RWPE1 (cell line): ENCODE measurements around the gene ADAMTSL3.

Source experiments
- CTCF ChIA-PET: fragments of 350-600 bp; sonication (Branson Sonifier 250); formaldehyde crosslinking; extraction: SDS; loops from one replicate; lab custom pipeline; 2021; lab: Yijun Ruan, JAX
- POLR2A ChIA-PET: fragments of 400-600 bp; formaldehyde crosslinking; extraction: SDS; loops from one replicate; lab custom pipeline; 2020; ENCODE audit warnings: antibody characterized with exemption; ENCODE audit not compliant: low non-redundant PET; lab: Yijun Ruan, JAX
- DNase-seq: peaks from one replicate; pipeline ENCODE4 v3.0.0; 2012; ENCODE audit warnings: low spot score
- H3K27ac ChIP-seq: fragments of 450-650 bp; 2 replicates; pipeline ENCODE4 v1.5.1; 2017
- TF ChIP-seq, protein P1 (sequence below): fragments of 450-650 bp; conservative IDR thresholded peaks from 2 replicates; pipeline ENCODE4 v1.5.1; 2017; ENCODE audit warnings: low read depth, mild to moderate bottlenecking

ADAMTSL3 gene

DNA sequence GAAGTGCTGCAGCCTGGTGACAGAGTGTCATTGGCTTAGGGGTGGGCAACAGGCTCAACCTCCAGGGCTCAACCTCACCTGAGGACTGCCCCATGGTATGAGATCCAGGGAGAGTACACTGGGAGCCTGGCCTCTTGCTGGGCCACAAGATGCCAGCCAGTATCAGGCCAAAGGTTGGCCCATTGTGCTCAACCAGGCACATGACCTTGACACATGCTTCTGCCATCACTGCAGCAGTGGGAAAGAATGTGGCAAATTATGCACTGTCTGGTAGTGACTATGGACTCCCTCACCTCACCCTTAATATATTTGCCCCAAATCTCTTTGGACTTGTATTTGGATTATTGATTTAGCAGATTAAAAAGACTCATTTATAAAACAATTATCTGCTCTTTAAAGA is 347.7 kb downstream of the ADAMTSL3 start:
- CTCF ChIA-PET = interaction anchor here (0.5 kb wide), 1 partner anchor 24 kb away, joined by 3 read pairs; no protein-coding TSS in a partner anchor
- POLR2A ChIA-PET = no interaction called here
- H3K27ac ChIP-seq = no peak overlapping the region
- TF ChIP-seq, protein P1, sequence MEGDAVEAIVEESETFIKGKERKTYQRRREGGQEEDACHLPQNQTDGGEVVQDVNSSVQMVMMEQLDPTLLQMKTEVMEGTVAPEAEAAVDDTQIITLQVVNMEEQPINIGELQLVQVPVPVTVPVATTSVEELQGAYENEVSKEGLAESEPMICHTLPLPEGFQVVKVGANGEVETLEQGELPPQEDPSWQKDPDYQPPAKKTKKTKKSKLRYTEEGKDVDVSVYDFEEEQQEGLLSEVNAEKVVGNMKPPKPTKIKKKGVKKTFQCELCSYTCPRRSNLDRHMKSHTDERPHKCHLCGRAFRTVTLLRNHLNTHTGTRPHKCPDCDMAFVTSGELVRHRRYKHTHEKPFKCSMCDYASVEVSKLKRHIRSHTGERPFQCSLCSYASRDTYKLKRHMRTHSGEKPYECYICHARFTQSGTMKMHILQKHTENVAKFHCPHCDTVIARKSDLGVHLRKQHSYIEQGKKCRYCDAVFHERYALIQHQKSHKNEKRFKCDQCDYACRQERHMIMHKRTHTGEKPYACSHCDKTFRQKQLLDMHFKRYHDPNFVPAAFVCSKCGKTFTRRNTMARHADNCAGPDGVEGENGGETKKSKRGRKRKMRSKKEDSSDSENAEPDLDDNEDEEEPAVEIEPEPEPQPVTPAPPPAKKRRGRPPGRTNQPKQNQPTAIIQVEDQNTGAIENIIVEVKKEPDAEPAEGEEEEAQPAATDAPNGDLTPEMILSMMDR = no peak
- DNase-seq = no peak

DNA sequence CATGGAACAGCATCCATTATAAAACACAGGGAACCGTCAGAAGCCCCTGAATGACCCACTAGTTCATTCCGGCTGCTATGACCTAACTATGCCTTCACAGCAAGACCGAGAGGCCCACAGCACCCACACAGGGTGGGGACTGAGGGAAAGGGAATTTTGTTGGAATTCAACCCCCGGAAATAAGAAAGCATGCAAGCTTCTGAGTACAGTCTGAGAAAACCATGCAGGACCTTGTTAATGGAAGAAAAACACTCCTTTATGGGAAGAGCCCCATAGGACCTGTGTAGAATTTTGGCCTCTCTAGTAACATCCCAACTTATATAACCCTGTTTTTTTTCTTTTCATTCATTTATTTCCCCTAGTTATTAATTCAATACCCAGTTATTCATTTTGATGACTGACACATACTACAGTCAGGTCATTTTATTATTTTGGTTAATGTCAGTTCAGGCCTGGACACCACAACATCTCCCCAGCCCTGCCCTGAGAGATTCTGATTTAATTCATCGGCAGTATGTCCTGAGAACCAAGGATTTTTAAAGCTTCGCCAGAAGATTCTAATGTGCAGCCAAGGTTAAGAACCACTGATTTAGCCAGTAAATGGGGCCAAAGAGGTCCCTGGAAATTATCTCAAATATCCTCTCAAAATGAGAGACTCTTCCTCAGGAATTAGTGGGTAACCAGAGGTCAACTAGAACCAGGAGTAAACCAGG is 350.0 kb downstream of the ADAMTSL3 start:
- no peak overlapping the region for H3K27ac ChIP-seq
- CTCF ChIA-PET = interaction anchor here (0.6 kb wide), 1 partner anchor 110 kb away, joined by 3 read pairs; no protein-coding TSS in a partner anchor
- TF ChIP-seq, protein P1 = no peak
- DNase-seq = no peak
- POLR2A ChIA-PET = no interaction called here

DNA sequence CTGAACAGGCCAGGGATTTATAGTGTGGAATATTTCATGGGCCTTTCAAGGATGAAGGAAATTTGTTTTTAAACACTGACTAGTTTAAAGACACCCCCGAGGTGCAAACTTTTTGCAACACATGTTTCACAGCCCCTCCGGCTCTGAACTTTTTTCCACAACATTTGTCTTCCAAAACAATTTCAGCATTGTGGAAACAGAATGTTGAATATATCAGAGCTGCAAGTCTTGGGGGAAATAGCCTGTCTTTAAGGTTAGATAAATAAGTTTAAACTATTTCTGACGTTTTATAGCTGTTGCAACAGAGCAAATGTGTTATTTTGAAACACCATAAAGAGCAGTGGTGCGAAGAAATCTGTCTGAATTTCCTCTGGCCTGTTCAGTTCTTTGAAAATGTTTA is 352.5 kb downstream of the ADAMTSL3 start:
- CTCF ChIA-PET = no interaction called here

DNA sequence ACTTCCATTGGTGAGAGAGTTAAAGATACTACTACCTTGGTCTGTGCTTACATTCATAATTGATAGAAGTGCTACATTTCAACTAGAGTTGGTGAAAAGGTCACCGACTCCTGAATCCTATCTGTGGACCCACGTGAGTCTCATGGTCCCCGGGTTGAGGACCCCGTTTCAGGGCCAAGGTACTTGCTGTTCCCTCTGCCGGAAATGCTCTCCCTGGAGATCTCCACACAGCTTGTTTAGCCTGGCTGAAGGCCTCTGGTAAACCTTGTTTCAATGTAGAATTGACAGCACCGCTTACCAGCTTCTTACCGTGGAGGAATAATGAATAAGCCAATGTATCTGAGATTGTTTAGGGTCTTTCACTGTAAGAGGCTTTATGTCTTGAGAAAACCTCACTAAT is 355.7 kb downstream of the ADAMTSL3 start:
- POLR2A ChIA-PET = no interaction called here
- no peak for DNase-seq
- TF ChIP-seq, protein P1 = no peak
- H3K27ac ChIP-seq = no peak overlapping the region
- CTCF ChIA-PET = interaction anchor here (0.6 kb wide), 1 partner anchor 61 kb away, joined by 3 read pairs; no protein-coding TSS in a partner anchor

More for the DNA sequence above, 352.5 kb downstream of the ADAMTSL3 start:
- POLR2A ChIA-PET = no interaction called here
- DNase-seq = no peak
- H3K27ac ChIP-seq = no peak overlapping the region
- TF ChIP-seq, protein P1 = no peak

DNA sequence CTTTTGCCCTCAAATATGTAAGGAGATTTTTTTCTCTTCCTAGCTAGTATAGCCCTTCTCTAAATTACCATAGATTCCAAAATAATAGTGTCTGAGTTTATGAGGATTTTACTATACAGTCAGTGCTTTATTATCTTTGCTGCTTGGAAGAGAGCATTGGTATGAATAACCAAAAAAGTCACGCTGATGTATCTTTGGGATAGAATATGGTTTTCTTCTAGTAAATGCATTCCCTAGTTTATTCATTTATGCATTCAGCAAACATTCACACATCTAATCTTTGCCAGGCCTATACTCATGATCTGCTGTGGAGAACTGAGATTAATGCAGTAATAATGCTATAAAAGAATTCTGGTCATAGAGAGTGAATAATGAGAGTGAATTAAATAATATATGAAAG is 356.3 kb downstream of the ADAMTSL3 start:
- TF ChIP-seq, protein P1 = no peak
- POLR2A ChIA-PET = no interaction called here
- DNase-seq = no peak
- H3K27ac ChIP-seq = no peak overlapping the region
- CTCF ChIA-PET = interaction anchor here (0.6 to 0.9 kb wide), 2 partner anchors 14 to 61 kb away, joined by 3 read pairs; no protein-coding TSS in a partner anchor

DNA sequence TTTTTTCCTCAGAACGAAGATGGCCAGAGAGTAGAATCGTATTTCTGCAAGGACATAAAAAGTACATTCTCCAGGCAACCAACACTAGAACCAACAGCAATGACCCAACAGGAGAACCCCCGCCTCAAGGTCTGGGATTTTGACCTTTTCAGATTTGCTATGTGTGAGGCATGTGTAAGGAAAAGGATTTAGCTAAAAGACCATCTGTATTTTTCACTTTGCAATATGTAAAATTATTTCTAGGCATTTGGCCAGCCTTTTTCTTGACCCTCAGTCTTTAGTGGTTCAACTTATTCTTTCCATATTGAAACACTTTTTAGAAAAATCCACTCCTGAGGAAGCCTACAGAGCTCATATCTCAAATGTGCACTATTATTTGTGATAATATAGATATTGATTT is 362.4 kb downstream of the ADAMTSL3 start:
- POLR2A ChIA-PET = no interaction called here
- TF ChIP-seq, protein P1 = no peak
- DNase-seq = no peak
- no peak overlapping the region for H3K27ac ChIP-seq
- CTCF ChIA-PET = interaction anchor here (0.9 kb wide), 1 partner anchor 451 kb away, joined by 3 read pairs; no protein-coding TSS in a partner anchor
